CD4-positive, alpha-beta T cell treated with Interleukin-17A for 4 hours (primary cell): ENCODE measurements around the gene ITPA.
A peak's percentile ranks its signal among the peaks of the same experiment; 100 is the strongest.

Experiments used
- DNase-seq: peaks from one replicate; pipeline ENCODE4 v3.0.0-alpha.2; 2020; ENCODE audit warnings: mixed read lengths

Gene ITPA

GRCh38 chr20:3247638-3248037 is 38.3 kb downstream of the ITPA start:
- DNase-seq: no peak

GRCh38 chr20:3248167-3248992 is 39.1 kb downstream of the ITPA start:
- DNase-seq: peak; percentile 20

- DNase-seq: no peak
Observed at GRCh38 chr20:3248993-3249347, 39.7 kb downstream of the ITPA start.

DNA sequence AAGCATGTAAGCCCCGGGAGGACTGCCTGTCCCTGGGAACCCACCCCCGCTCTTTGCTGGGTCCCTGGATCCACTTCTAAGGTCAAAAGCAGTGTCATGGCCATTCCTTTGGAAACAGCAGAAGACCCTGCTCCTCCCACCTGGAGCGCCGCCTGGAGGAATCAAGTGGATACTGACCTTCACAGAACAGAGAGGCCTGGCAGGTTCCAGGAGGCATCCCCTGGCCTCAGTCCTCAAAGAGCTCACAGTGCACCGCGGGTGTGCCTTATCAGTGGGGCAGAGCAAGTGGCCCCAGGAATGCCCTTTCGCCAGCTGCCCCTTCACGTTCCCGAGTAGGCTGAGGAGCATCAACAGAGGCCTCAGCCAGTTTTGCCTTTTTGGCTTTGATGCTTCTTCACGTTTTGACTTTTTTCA is 40.8 kb downstream of the ITPA start:
- DNase-seq: no peak

DNA sequence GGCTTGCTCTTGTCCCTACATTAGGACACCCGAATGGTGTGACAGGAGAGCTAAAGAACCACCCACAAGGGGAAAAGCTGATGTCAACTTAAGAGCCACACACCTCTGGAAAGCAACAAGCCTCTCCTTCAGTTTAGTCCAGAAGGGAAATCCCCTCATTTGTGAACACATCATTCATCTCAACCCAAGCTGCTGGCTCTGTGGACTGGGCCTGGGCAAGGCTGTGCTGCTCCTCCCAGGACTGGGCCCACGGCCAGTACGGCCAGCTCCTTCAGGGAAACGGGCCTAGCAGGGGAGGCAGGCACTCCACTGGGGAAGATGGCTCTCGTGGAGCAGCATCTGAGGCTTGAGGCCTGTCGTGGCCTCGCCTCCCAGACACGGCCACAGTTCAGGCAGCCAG is 42.5 kb downstream of the ITPA start:
- DNase-seq: no peak

DNA sequence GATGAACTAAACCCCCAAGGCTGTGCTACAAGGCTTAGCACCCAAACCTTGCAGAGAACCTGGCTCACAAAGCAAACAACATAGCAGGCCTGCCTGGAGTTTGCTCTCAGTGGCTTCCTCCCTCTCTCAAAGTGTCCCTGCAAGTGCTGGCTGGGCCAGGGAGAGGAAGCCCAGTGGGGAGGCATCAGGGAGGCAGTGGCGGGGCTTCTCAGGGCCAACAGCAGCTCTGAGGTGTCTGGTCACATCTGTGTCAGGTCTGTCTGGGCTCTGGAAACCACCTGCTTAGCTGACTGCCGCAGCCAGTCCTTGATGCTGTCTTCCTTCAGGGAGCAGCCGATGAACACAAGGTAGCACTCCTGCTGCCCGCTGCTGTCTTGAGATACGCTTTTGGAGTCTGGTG is 46.4 kb downstream of the ITPA start:
- DNase-seq: no peak

- no peak for DNase-seq
Observed at GRCh38 chr20:3258429-3258828, 49.1 kb downstream of the ITPA start.

GRCh38 chr20:3262566-3262965 is 53.3 kb downstream of the ITPA start:
- DNase-seq: no peak

DNA sequence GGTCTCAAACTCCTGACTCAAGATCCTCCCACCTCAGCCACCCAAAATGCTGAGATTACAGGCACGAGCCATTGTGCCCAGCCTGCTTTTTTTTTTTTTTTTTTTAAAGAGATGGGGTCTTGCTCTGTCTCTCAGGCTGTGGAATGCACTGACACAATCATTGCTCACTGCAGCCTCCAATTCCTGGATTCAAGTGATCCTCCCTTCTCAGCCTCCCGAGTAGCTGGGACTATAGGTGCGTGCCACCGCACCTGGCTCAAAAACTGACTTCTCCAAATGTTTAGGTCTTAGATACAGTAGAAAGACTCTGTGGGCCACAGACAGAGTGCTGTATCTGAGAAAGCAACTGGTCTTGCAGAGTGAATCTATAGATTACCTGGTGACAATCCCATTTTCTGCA is 60.8 kb downstream of the ITPA start:
- DNase-seq: no peak

DNA sequence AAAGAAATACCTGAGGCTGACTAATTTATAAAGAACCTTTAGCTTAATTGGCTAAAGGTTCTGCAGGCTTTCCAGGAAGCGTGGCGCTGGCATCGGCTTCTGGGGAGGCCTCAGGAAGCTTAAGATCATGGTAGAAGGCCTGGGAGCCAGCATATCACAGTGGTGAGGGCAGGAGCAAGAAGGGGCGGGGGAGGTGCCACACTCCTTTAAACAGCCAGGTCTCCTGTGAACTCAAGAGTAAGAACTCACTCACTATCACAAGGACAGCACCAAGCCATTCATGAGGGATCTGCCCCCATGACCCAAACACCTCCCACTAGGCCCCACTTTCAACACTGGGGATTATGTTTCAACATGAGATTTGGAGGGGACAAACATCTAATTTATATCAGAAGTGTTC is 64.1 kb downstream of the ITPA start:
- DNase-seq: no peak
